ENCODE results near the gene MEI4.

Gene MEI4

DNA sequence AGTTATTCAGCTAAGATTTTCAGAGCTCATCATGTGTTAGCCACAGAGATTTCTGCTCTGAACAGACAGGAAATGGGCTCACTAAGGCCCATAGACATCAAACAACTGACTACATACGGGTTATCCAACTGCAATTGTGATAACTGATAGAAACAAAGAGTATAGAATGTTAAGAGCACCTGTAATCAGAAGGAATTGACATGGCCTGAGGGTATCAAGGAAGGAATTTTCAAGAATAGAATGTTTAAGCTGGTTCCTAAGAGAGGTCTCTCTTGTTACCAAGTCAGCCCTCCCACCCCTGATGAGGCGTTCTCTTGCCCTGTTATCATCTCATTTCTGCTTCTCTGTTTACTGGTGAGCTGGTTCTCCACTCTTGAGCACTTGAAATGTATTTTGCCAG is at the start of gene MEI4:
TSS of gene MEI4 (plus strand) at position 301 of the 400 bp plus-strand sequence. CDS start 37,633 bp downstream, outside the sequence.
- Histone ChIP-seq H3K27ac (ENCODE audit: low read depth, low read length, poor library complexity, severe bottlenecking) (no peak within 1 kb of the TSS), H3K79me2 (ENCODE audit: insufficient read depth, low read length) (no peaks in the 10 kb centered on the region)
- TF ChIP-seq, protein P1, sequence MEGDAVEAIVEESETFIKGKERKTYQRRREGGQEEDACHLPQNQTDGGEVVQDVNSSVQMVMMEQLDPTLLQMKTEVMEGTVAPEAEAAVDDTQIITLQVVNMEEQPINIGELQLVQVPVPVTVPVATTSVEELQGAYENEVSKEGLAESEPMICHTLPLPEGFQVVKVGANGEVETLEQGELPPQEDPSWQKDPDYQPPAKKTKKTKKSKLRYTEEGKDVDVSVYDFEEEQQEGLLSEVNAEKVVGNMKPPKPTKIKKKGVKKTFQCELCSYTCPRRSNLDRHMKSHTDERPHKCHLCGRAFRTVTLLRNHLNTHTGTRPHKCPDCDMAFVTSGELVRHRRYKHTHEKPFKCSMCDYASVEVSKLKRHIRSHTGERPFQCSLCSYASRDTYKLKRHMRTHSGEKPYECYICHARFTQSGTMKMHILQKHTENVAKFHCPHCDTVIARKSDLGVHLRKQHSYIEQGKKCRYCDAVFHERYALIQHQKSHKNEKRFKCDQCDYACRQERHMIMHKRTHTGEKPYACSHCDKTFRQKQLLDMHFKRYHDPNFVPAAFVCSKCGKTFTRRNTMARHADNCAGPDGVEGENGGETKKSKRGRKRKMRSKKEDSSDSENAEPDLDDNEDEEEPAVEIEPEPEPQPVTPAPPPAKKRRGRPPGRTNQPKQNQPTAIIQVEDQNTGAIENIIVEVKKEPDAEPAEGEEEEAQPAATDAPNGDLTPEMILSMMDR (IDR thresholded peaks at IDR 0.05; ENCODE audit: low read length): no peak
- TF ChIP-seq EZH2 (IDR thresholded peaks at IDR 0.05; ENCODE audit: borderline replicate concordance, low read length): no peak

DNA sequence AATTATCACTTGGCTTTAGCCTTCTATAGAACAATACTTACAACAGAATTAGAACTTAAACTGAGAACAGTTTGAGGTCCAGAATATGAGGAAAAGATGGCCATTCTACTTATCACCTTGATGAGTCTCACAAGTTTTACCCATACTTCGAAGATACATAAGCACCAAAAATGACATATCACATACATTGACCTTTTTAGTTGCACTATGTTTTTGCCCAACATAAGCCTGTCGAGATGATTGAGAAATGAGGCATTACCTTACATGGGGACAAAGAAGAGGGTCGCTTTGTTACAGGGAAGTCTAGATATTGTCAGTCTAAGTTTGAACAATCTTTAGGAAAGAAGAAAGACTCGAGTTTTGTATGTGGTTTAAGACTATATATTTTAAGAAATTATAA is 48.4 kb upstream of the MEI4 start:
- Histone ChIP-seq H4K20me1 (ENCODE audit: insufficient read depth, low read length) (no peaks in the 10 kb centered on the region), H3F3A (ENCODE audit: insufficient read depth, low read length) (no peaks in the 10 kb centered on the region), H3K9me2 (ENCODE audit: low read depth, low read length) (no peaks in the 10 kb centered on the region), H3K79me2 (ENCODE audit: insufficient read depth, low read length) (no peaks in the 10 kb centered on the region), H3K4me2 (ENCODE audit: low read length) (no peak overlapping the region), H3K27ac (ENCODE audit: low read depth, low read length, poor library complexity, severe bottlenecking) (no peak overlapping the region), H3K9ac (ENCODE audit: low read length) (no peak overlapping the region), H3K36me3 (ENCODE audit: insufficient read depth, low read length) (no peaks in the 10 kb centered on the region), H3K27me3 (ENCODE audit: insufficient read depth, low read length) (no peaks in the 10 kb centered on the region), H3K4me3 (ENCODE audit: low read depth, low read length, poor library complexity, severe bottlenecking) (no peak overlapping the region), H2AFZ (ENCODE audit: low read length) (no peak overlapping the region), H3K9me3 (ENCODE audit: low read length) (no peaks in the 10 kb centered on the region), H3K4me1 (ENCODE audit: insufficient read depth, low read length, severe bottlenecking) (no peaks in the 10 kb centered on the region)
- TF ChIP-seq, protein P1 (IDR thresholded peaks at IDR 0.05; ENCODE audit: low read length): no peak
- no peak for TF ChIP-seq EZH2 (IDR thresholded peaks at IDR 0.05; ENCODE audit: borderline replicate concordance, low read length)

More for the DNA sequence above, at the start of gene MEI4:
- H3K27me3 ChIP-seq (ENCODE audit: insufficient read depth, low read length): no peaks in the 10 kb centered on the region
- no peaks in the 10 kb centered on the region for H3K9me3 ChIP-seq (ENCODE audit: low read length)
- H3K9me2 ChIP-seq (ENCODE audit: low read depth, low read length): no peaks in the 10 kb centered on the region
- H3K9ac ChIP-seq (ENCODE audit: low read length): no peak within 1 kb of the TSS
- no peaks in the 10 kb centered on the region for H4K20me1 ChIP-seq (ENCODE audit: insufficient read depth, low read length)
- no peak within 1 kb of the TSS for H3K4me2 ChIP-seq (ENCODE audit: low read length)
- H3K4me3 ChIP-seq (ENCODE audit: low read depth, low read length, poor library complexity, severe bottlenecking): no peak within 1 kb of the TSS
- H3K4me1 ChIP-seq (ENCODE audit: insufficient read depth, low read length, severe bottlenecking): no peaks in the 10 kb centered on the region
- H3K36me3 ChIP-seq (ENCODE audit: insufficient read depth, low read length): no peaks in the 10 kb centered on the region
- no peaks in the 10 kb centered on the region for H3F3A ChIP-seq (ENCODE audit: insufficient read depth, low read length)
- H2AFZ ChIP-seq (ENCODE audit: low read length): no peak within 1 kb of the TSS

DNA sequence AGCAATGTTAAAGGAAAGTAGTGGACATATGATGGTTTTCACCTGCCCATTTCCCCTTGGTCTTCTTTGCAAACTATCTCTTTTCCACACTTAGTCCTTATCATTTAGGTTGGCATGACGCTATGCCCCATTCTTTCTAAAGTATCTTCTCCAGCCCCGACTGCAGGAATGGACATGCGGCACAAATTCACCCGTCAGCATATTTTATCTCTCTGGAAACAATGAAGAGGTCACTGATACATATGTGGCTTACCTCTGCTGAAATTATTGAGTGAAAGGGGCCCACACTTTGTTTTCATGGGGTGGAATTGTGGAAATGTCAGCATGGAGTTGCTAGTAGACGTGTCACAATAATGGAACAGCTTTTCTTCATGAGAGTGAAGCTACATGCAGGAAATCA is 45.8 kb upstream of the MEI4 start:
- Histone ChIP-seq H3K27ac (ENCODE audit: low read depth, low read length, poor library complexity, severe bottlenecking) (no peak overlapping the region), H3K36me3 (ENCODE audit: insufficient read depth, low read length) (no peaks in the 10 kb centered on the region), H3K9ac (ENCODE audit: low read length) (no peak overlapping the region), H3K4me3 (ENCODE audit: low read depth, low read length, poor library complexity, severe bottlenecking) (no peak overlapping the region), H3K4me1 (ENCODE audit: insufficient read depth, low read length, severe bottlenecking) (no peaks in the 10 kb centered on the region), H4K20me1 (ENCODE audit: insufficient read depth, low read length) (no peaks in the 10 kb centered on the region), H3K9me3 (ENCODE audit: low read length) (no peaks in the 10 kb centered on the region), H2AFZ (ENCODE audit: low read length) (no peak overlapping the region), H3K4me2 (ENCODE audit: low read length) (no peak overlapping the region), H3K27me3 (ENCODE audit: insufficient read depth, low read length) (no peaks in the 10 kb centered on the region), H3K79me2 (ENCODE audit: insufficient read depth, low read length) (no peaks in the 10 kb centered on the region), H3F3A (ENCODE audit: insufficient read depth, low read length) (no peaks in the 10 kb centered on the region), H3K9me2 (ENCODE audit: low read depth, low read length) (no peaks in the 10 kb centered on the region)
- TF ChIP-seq, protein P1 (IDR thresholded peaks at IDR 0.05; ENCODE audit: low read length): no peak
- no peak for TF ChIP-seq EZH2 (IDR thresholded peaks at IDR 0.05; ENCODE audit: borderline replicate concordance, low read length)

Data from OCI-LY1 (cell line).